ENCODE data around the gene SLC16A10.

The SLC16A10 gene

DNA sequence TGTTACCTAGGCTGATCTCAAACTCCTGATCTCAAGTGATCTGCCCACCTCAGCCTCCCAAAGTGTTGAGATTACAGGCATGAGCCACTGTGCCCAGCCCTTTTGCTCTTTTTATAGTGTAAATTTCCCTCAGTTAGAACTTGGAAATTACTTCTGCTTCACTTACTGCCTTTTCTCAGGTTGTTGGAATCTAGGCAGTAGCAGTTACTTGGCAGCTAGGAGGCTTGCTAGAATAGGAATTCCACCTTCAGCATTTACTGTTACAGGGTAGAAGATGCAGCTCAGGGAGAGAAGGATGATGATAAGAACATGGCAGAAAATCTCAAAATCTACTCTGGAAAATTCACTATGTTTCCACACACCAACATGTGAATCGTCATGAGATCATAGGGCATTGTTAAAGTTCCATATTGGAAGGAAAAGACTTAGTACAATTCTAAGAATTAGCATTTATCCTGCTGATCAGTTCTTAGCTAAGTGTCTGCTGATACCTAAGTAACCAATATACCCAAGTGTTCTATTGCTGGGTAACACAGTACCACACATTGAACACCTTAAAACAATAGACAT lies 182.2 kb downstream of the SLC16A10 start:
- TF ChIP-seq, protein P1, sequence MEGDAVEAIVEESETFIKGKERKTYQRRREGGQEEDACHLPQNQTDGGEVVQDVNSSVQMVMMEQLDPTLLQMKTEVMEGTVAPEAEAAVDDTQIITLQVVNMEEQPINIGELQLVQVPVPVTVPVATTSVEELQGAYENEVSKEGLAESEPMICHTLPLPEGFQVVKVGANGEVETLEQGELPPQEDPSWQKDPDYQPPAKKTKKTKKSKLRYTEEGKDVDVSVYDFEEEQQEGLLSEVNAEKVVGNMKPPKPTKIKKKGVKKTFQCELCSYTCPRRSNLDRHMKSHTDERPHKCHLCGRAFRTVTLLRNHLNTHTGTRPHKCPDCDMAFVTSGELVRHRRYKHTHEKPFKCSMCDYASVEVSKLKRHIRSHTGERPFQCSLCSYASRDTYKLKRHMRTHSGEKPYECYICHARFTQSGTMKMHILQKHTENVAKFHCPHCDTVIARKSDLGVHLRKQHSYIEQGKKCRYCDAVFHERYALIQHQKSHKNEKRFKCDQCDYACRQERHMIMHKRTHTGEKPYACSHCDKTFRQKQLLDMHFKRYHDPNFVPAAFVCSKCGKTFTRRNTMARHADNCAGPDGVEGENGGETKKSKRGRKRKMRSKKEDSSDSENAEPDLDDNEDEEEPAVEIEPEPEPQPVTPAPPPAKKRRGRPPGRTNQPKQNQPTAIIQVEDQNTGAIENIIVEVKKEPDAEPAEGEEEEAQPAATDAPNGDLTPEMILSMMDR (conservative IDR thresholded peaks at IDR 0.05; ENCODE audit: control insufficient read depth, insufficient read depth, low read depth, low read length), result no peak
- peak; percentile 38 for DNase-seq (ENCODE audit: low read depth)
- no peak overlapping the region for H3K4me3 ChIP-seq (ENCODE audit: control insufficient read depth, low read depth, low read length)

DNA sequence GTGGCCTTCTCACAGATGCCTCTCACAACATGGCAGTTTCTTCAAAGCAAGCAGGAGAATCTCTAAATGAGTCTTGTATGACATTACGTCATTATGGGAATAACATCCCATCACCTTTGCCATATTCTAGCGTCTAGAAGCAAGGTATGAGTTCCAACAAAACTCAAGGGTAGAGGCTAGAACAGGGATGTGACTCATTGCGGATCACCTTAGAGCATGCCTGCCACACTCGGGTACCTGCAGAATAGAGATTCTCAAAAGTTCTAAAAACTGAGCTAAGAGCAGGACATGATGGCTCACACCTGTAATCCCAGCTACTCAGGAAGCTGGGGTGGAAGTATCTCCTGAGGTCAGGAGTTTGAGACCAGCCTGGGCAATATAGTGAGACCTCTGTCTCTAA lies 182.8 kb downstream of the SLC16A10 start:
- TF ChIP-seq, protein P1 (conservative IDR thresholded peaks at IDR 0.05; ENCODE audit: control insufficient read depth, insufficient read depth, low read depth, low read length), result no peak
- no peak for DNase-seq (ENCODE audit: low read depth)

DNA sequence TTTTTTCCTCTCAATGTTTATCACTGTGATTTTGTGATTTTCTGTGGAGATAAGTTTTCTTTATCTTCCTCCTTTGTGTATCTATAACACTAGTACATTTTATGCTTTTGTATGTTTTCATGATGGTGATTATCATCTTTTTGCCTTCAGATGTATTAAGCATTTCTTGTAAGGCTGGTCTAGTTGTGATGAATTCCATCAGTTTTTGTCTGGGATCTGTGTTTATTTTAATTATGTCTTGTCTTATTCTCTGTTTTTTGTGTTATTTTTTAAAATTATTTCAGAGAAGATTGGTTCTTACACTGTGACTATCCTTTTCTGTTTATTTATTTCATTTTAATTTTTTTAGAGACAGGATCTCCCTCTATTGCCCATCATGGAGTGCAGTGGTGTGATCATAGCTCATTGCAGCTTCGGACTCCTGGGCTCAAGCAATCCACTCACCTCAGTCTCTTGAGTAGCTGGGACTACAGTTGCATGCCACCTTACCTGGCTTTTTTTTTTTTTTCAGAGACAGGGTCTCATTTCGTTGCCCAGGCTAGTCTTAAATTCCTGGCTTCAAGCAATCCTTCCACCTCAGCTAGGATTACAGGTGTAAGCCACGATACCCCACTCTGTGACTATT lies 187.4 kb downstream of the SLC16A10 start:
- TF ChIP-seq, protein P1 (conservative IDR thresholded peaks at IDR 0.05; ENCODE audit: control insufficient read depth, insufficient read depth, low read depth, low read length), result no peak
- no peak overlapping the region for H3K4me3 ChIP-seq (ENCODE audit: control insufficient read depth, low read depth, low read length)
- DNase-seq (ENCODE audit: low read depth), result no peak

More for the DNA sequence above, 182.8 kb downstream of the SLC16A10 start:
- H3K4me3 ChIP-seq (ENCODE audit: control insufficient read depth, low read depth, low read length), result no peak overlapping the region

DNA sequence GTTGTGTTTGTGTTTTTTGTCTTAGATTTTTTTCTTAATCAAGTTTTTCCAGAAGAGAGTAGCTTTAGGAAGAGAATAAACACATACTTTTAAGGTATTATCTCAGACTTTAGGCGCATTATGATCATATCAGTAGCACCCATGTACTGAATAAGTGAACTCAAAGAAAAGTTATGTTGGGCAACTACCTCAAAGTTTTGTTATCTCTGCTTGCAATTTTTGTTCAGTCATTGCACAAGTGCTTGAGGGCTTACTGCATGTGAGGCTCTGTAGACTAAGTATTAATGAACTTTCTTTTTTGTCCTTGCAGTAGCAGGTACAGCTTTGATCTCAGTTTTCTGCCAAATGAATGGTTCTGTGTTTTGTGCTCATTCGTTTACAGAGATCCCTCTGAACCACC lies 189.0 kb downstream of the SLC16A10 start:
- no peak overlapping the region for H3K4me3 ChIP-seq (ENCODE audit: control insufficient read depth, low read depth, low read length)
- TF ChIP-seq, protein P1 (conservative IDR thresholded peaks at IDR 0.05; ENCODE audit: control insufficient read depth, insufficient read depth, low read depth, low read length), result no peak
- no peak for DNase-seq (ENCODE audit: low read depth)

DNA sequence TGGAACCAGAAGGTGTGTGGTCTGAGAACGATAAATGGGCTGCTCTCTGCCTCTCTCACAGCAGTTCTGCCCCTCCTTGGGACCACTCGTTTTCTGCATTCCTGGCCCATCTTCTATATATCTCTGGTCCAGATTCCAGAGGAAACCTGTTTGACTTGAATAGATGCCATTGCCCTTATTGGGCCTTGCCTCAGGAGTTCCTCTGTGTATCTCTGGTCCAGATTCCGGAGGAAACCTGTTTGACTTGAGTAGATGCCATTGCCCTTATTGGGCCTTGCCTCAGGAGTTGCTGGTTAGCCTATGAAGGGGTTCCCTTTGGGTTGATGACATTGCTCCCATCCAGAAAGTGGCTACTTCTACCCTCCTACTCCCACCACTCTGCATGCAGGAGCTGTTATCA lies 189.4 kb downstream of the SLC16A10 start:
- no peak for DNase-seq (ENCODE audit: low read depth)
- no peak overlapping the region for H3K4me3 ChIP-seq (ENCODE audit: control insufficient read depth, low read depth, low read length)
- TF ChIP-seq, protein P1 (conservative IDR thresholded peaks at IDR 0.05; ENCODE audit: control insufficient read depth, insufficient read depth, low read depth, low read length), result no peak

DNA sequence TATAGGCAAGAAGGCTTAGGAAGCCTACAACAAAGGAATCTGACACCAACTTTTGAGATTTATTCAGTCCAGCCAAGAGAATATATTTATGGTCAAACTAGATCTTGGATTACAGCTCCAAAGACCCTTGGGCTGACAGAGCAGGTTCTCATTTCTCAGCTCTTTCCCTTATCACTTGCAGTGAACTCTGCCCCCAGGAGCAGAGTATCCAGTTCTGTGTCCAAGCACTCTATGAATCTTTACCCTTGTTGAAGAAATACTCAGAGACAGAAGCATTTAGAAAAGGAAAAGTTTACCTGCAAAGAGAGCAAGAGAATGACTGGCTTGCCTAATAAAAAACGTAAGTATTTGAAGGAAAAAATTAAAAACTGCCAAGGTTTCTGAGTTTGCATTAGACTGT lies 190.5 kb downstream of the SLC16A10 start:
- H3K4me3 ChIP-seq (ENCODE audit: control insufficient read depth, low read depth, low read length), result no peak overlapping the region
- no peak for DNase-seq (ENCODE audit: low read depth)
- TF ChIP-seq, protein P1 (conservative IDR thresholded peaks at IDR 0.05; ENCODE audit: control insufficient read depth, insufficient read depth, low read depth, low read length), result no peak
